H9 (cell line): ENCODE measurements around the gene ANO2. TPM values are rescaled to one million over a fixed set of nuclear protein-coding genes. Genes with fewer than 3 reads are reported as not detected.
A peak's percentile ranks its signal among the peaks of the same experiment; 100 is the strongest.

Experiments used
- DNase-seq: peaks from one replicate; pipeline ENCODE4 v3.0.0-alpha.2; 2017
- H2AFZ ChIP-seq: one replicate; pipeline ENCODE4 v1.6.1; 2013; ENCODE audit warnings: mild to moderate bottlenecking, low read length, control low read depth, moderate library complexity
- H2AK5ac ChIP-seq: 2 replicates; pipeline ENCODE4 v1.6.1; 2013; ENCODE audit warnings: low read length, control low read depth, mixed read lengths; ENCODE audit not compliant: insufficient read length
- H2BK120ac ChIP-seq: one replicate; pipeline ENCODE4 v1.6.1; 2013; ENCODE audit warnings: low read depth, mild to moderate bottlenecking, low read length, control low read depth, inconsistent platforms; ENCODE audit not compliant: poor library complexity, severe bottlenecking
- H2BK12ac ChIP-seq: 2 replicates; pipeline ENCODE4 v1.6.1; 2013; ENCODE audit warnings: low read length, control low read depth, mixed read lengths, low read depth; ENCODE audit not compliant: insufficient read length
- H2BK15ac ChIP-seq: 2 replicates; pipeline ENCODE4 v1.6.1; 2013; ENCODE audit warnings: low read depth, low read length, control low read depth
- H2BK20ac ChIP-seq: one replicate; pipeline ENCODE4 v1.6.1; 2013; ENCODE audit warnings: low read depth, mild to moderate bottlenecking, low read length, control low read depth, inconsistent platforms; ENCODE audit not compliant: poor library complexity, severe bottlenecking
- H2BK5ac ChIP-seq: 2 replicates; pipeline ENCODE4 v1.6.1; 2013; ENCODE audit warnings: low read length, control low read depth, mixed read lengths; ENCODE audit not compliant: insufficient read length
- H3K14ac ChIP-seq: 2 replicates; pipeline ENCODE4 v1.6.1; 2013; ENCODE audit warnings: low read length, control low read depth; ENCODE audit not compliant: insufficient read depth
- H3K18ac ChIP-seq: 2 replicates; pipeline ENCODE4 v1.6.1; 2013; ENCODE audit warnings: low read depth, mild to moderate bottlenecking, mixed read lengths, low read length, control low read depth; ENCODE audit not compliant: insufficient read length
- H3K23ac ChIP-seq: 2 replicates; pipeline ENCODE4 v1.6.1; 2013; ENCODE audit warnings: low read length, control low read depth, mixed read lengths, low read depth; ENCODE audit not compliant: insufficient read length
- H3K23me2 ChIP-seq: 2 replicates; pipeline ENCODE4 v1.6.1; 2013; ENCODE audit warnings: low read depth, mild to moderate bottlenecking, mixed read lengths, low read length, control low read depth; ENCODE audit not compliant: insufficient read length, poor library complexity, severe bottlenecking
- H3K27ac ChIP-seq: 2 replicates; pipeline ENCODE4 v1.5.1; 2013; ENCODE audit warnings: low read length, control low read depth, mixed read lengths, low read depth; ENCODE audit not compliant: insufficient read length
- H3K27me3 ChIP-seq: 2 replicates; pipeline ENCODE4 v1.6.1; 2013; ENCODE audit warnings: low read length, control low read depth, inconsistent platforms; ENCODE audit not compliant: insufficient read depth
- H3K4ac ChIP-seq: 2 replicates; pipeline ENCODE4 v1.6.1; 2013; ENCODE audit warnings: low read depth, mild to moderate bottlenecking, control low read depth, inconsistent platforms, low read length, moderate library complexity
- H3K4me1 ChIP-seq: 2 replicates; pipeline ENCODE4 v1.6.1; 2013; ENCODE audit warnings: low read length, control low read depth, inconsistent platforms; ENCODE audit not compliant: insufficient read depth
- H3K4me2 ChIP-seq: 2 replicates; pipeline ENCODE4 v1.6.1; 2013; ENCODE audit warnings: low read length, control low read depth, mixed read lengths; ENCODE audit not compliant: insufficient read length, insufficient read depth
- H3K56ac ChIP-seq: 2 replicates; pipeline ENCODE4 v1.6.1; 2013; ENCODE audit warnings: low read depth, mild to moderate bottlenecking, mixed read lengths, low read length, control low read depth; ENCODE audit not compliant: insufficient read length
- H3K79me1 ChIP-seq: 2 replicates; pipeline ENCODE4 v1.6.1; 2013; ENCODE audit warnings: low read depth, mild to moderate bottlenecking, moderate library complexity, low read length, control low read depth, inconsistent platforms; ENCODE audit not compliant: insufficient read depth, poor library complexity, severe bottlenecking
- H3K79me2 ChIP-seq: 2 replicates; pipeline ENCODE4 v1.6.1; 2013; ENCODE audit warnings: low read length, control low read depth, inconsistent platforms; ENCODE audit not compliant: insufficient read depth
- H3K9ac ChIP-seq: 2 replicates; pipeline ENCODE4 v1.6.1; 2013; ENCODE audit warnings: low read length, control low read depth, mixed read lengths; ENCODE audit not compliant: insufficient read length; ENCODE audit errors: extremely low read depth
- H3K9me3 ChIP-seq: one replicate; pipeline ENCODE4 v1.6.1; 2013; ENCODE audit warnings: low read depth, low read length, inconsistent platforms; ENCODE audit not compliant: control insufficient read depth
- H3T11ph ChIP-seq: one replicate; pipeline ENCODE4 v1.6.1; 2013; ENCODE audit warnings: mild to moderate bottlenecking, low read length, control low read depth, inconsistent platforms
- H4K20me1 ChIP-seq: one replicate; pipeline ENCODE4 v1.6.1; 2013; ENCODE audit not compliant: control insufficient read depth, insufficient read length, insufficient read depth
- H4K5ac ChIP-seq: 2 replicates; pipeline ENCODE4 v1.6.1; 2013; ENCODE audit warnings: low read depth, mild to moderate bottlenecking, mixed read lengths, low read length, control low read depth; ENCODE audit not compliant: insufficient read length
- H4K8ac ChIP-seq: replicated peaks from 2 replicates; pipeline ENCODE4 v1.6.1; 2013; ENCODE audit warnings: low read length, control low read depth, mixed read lengths, low read depth; ENCODE audit not compliant: insufficient read length
- H4K91ac ChIP-seq: 2 replicates; pipeline ENCODE4 v1.6.1; 2013; ENCODE audit warnings: low read depth, mild to moderate bottlenecking, moderate library complexity, mixed read lengths, low read length, control low read depth; ENCODE audit not compliant: insufficient read length
- H3K27ac Mint-ChIP-seq, 3 experiments: 2 replicates in 2 of 3; 3 replicates in 1 of 3; pipeline ENCODE4 v1.8.0; 2020 to 2021; ENCODE audit warnings: mixed read lengths in 3 of 3, mild to moderate bottlenecking in 1 of 3, moderate library complexity in 1 of 3
- H3K27me3 Mint-ChIP-seq: 2 replicates; pipeline ENCODE4 v1.8.0; 2021; ENCODE audit warnings: low read depth, mild to moderate bottlenecking, moderate library complexity, mixed read lengths
- H3K36me3 Mint-ChIP-seq, 3 experiments: 2 replicates in 2 of 3; 3 replicates in 1 of 3; pipeline ENCODE4 v1.8.0; 2020 to 2021; ENCODE audit warnings: low read depth in 3 of 3, mixed read lengths in 3 of 3; ENCODE audit not compliant: insufficient read depth in 1 of 3
- H3K4me1 Mint-ChIP-seq, 2 experiments: 2 replicates each; pipeline ENCODE4 v1.8.0; 2020; ENCODE audit warnings: mixed read lengths in 2 of 2
- H3K4me3 Mint-ChIP-seq, 2 experiments: 2 replicates in 1 of 2; 3 replicates in 1 of 2; pipeline ENCODE4 v1.8.0; 2020 to 2021; ENCODE audit warnings: mild to moderate bottlenecking in 2 of 2, mixed read lengths in 2 of 2, moderate library complexity in 1 of 2
- H3K9me3 Mint-ChIP-seq, 2 experiments: 2 replicates in 1 of 2; 3 replicates in 1 of 2; pipeline ENCODE4 v1.8.0; 2020; ENCODE audit warnings: mild to moderate bottlenecking in 2 of 2, mixed read lengths in 2 of 2, moderate library complexity in 1 of 2
- WGBS: extraction: QIAGEN DNeasy Blood & Tissue Kit; methylation state at CpG from one replicate; pipeline ENCODE4 v1.1.7; 2013; ENCODE audit warnings: missing lambda C conversion rate, low lambda C conversion rate, mixed read lengths; ENCODE audit not compliant: insufficient read length; ENCODE audit errors: extremely low coverage; 5-methylcytosine and 5-hydroxymethylcytosine counted together
- total RNA-seq: library from RNA; stranded (reverse); gene quantifications from 2 replicates; pipeline ENCODE4 v1.2.1, GENCODE V29; 2021
- TF ChIP-seq, protein P1 (sequence below): fragments of 200-600 bp; sonication (generic); conservative IDR thresholded peaks from 3 replicates; pipeline ENCODE4 v1.8.0; 2021; ENCODE audit warnings: antibody characterized with exemption, mild to moderate bottlenecking

The ANO2 gene
- total RNA-seq, 1 experiment from 2014 or later = 3.8 TPM

DNA sequence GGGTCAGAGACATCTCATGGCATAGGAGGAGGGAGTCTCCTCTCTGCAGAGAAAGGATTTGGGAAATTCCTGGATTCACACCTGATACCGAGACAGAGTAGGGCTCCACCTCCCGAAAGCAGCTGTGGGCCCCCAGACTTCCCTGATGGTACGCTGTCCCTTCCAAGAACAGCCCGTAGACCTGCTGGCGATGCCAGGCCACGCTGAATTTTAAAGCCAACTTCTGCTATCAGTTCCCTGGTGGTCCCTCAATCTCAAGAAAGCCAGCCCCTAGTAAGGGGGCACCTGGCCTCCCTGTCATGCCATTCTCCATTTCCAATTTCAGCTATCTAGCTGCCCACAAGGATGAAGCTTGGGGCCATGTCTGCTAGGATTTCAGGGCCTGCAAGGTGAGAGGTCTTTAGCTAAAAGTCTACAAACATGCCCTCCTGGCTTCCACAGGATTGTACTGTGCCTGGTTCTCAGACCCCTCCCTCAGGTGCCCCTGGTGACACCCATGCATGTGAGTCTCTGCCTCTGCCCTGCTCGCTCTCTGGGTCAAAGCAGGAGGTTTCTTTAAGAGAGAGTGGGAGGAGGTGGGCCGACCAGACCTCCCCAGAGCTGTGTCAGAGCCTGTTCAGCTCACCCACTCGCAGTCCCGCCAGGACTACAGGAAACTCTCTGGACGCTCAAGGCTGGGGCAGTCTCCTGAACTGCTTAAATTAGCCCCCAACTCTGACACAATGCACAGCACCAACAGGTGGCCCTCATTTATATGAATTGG is 30.5 kb downstream of the ANO2 start:
- peaks cover 2% of the 10 kb centered on the region; the same call in 1 of the 2 replicates for H3K27me3 Mint-ChIP-seq

More for the DNA sequence above, 30.5 kb downstream of the ANO2 start:
- Histone ChIP-seq H3K9ac (no peak overlapping the region), H3K79me1 (no peaks in the 10 kb centered on the region), H3K4me1 (no peaks in the 10 kb centered on the region), H3K27ac (no peak overlapping the region), H3K79me2 (no peaks in the 10 kb centered on the region), H3K4ac (no peak overlapping the region), H2AK5ac (no peak overlapping the region), H3K18ac (no peak overlapping the region), H2BK20ac (no peak overlapping the region), H3K9me3 (no peaks in the 10 kb centered on the region), H3K23me2 (no peaks in the 10 kb centered on the region), H2BK15ac (no peak overlapping the region), H4K5ac (no peak overlapping the region), H2BK120ac (no peak overlapping the region), H3K4me2 (no peak overlapping the region), H3K56ac (no peak overlapping the region), H2AFZ (no peak overlapping the region), H2BK12ac (no peak overlapping the region), H3K14ac (no peak overlapping the region), H4K20me1 (no peaks in the 10 kb centered on the region), H3K27me3 (no peaks in the 10 kb centered on the region), H2BK5ac (no peak overlapping the region), H3K23ac (no peak overlapping the region), H4K91ac (no peak overlapping the region), H4K8ac (no peak overlapping the region), H3T11ph (no peak overlapping the region)
- Mint-ChIP-seq H3K4me1 (no peaks in the 10 kb centered on the region), H3K9me3 (no peaks in the 10 kb centered on the region), H3K36me3 (no peaks in the 10 kb centered on the region), H3K27ac (peak overlapping the region in 2 of 3 experiments; percentile 35 to 70; a peak in 3 of 7 replicates), H3K4me3 (no peak overlapping the region; a peak in 1 of 5 replicates)
- TF ChIP-seq, protein P1, sequence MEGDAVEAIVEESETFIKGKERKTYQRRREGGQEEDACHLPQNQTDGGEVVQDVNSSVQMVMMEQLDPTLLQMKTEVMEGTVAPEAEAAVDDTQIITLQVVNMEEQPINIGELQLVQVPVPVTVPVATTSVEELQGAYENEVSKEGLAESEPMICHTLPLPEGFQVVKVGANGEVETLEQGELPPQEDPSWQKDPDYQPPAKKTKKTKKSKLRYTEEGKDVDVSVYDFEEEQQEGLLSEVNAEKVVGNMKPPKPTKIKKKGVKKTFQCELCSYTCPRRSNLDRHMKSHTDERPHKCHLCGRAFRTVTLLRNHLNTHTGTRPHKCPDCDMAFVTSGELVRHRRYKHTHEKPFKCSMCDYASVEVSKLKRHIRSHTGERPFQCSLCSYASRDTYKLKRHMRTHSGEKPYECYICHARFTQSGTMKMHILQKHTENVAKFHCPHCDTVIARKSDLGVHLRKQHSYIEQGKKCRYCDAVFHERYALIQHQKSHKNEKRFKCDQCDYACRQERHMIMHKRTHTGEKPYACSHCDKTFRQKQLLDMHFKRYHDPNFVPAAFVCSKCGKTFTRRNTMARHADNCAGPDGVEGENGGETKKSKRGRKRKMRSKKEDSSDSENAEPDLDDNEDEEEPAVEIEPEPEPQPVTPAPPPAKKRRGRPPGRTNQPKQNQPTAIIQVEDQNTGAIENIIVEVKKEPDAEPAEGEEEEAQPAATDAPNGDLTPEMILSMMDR = no peak
- WGBS = no CpG with 5 or more reads among the region's 11 CpGs
- DNase-seq = no peak
